Prostate gland (tissue), 2 donors: ENCODE data around the gene BEAN1.

Experiments used
- POLR2A ChIP-seq: fragments of 450-650 bp; IDR thresholded peaks from one replicate; pipeline ENCODE4 v1.6.1; 2016; ENCODE audit warnings: antibody characterized with exemption, mild to moderate bottlenecking
- POLR2AphosphoS5 ChIP-seq: sonication (generic); formaldehyde crosslinking; IDR thresholded peaks from one replicate; pipeline ENCODE4 v1.6.1; 2017; ENCODE audit warnings: antibody characterized with exemption
- TF ChIP-seq, protein P1 (sequence below), 4 experiments: fragments of 200-600 bp in 2 of 4; fragments of 450-650 bp in 2 of 4; sonication (generic) in 2 of 4; IDR thresholded peaks; 1 replicate in 3 of 4; 2 replicates in 1 of 4; pipeline ENCODE4 v1.5.1; 2016 to 2019; ENCODE audit warnings: antibody characterized with exemption in 4 of 4, mild to moderate bottlenecking in 2 of 4, moderate library complexity in 2 of 4

DNA sequence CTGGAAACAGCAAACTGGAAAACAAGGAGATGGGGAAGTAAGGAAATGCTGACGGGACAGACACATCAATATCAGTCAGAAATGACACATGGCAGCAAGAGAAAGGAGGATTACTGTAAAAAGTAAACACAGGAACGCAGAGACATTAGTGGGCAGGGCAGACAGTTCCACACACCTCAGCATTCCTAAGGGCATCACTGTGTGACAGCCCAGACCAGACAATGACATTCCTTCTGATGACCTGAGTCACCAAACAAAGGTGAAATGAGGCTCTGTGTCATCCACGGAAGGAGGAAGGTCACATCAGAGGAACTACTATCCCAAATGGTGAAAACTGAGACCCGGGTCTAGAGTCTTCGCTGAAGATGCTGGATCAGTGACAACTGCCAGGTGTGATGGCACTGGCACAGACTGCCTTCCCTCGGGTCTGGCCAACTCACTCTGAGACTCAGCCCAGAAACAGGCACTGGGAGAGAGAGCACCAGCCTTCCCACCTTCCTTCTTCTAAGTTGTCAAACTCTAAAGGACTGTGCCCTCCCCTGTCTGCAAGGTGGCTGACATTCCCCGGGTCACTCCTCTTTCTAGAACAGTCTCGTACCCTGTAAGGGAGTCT is 86.1 kb downstream of the BEAN1 start:
- TF ChIP-seq, protein P1, sequence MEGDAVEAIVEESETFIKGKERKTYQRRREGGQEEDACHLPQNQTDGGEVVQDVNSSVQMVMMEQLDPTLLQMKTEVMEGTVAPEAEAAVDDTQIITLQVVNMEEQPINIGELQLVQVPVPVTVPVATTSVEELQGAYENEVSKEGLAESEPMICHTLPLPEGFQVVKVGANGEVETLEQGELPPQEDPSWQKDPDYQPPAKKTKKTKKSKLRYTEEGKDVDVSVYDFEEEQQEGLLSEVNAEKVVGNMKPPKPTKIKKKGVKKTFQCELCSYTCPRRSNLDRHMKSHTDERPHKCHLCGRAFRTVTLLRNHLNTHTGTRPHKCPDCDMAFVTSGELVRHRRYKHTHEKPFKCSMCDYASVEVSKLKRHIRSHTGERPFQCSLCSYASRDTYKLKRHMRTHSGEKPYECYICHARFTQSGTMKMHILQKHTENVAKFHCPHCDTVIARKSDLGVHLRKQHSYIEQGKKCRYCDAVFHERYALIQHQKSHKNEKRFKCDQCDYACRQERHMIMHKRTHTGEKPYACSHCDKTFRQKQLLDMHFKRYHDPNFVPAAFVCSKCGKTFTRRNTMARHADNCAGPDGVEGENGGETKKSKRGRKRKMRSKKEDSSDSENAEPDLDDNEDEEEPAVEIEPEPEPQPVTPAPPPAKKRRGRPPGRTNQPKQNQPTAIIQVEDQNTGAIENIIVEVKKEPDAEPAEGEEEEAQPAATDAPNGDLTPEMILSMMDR (IDR thresholded peaks at IDR 0.05) = no peak
- no peak for TF ChIP-seq POLR2A
- no peak for TF ChIP-seq POLR2AphosphoS5
